Muscle layer of colon (tissue), 2 donors: ENCODE results near the gene FOXJ3.

ENCODE experiments used
- H3K27ac ChIP-seq: one replicate; pipeline ENCODE4 v1.7.0; 2013; ENCODE audit warnings: low read depth, mild to moderate bottlenecking, low read length, moderate library complexity
- H3K27me3 ChIP-seq, 2 donors: one replicate each; pipeline ENCODE4 v1.7.0; 2013; ENCODE audit warnings: low read length in 2 of 2, mild to moderate bottlenecking in 2 of 2; ENCODE audit not compliant: insufficient read depth in 2 of 2, control insufficient read depth in 1 of 2
- H3K36me3 ChIP-seq: one replicate; pipeline ENCODE4 v1.7.0; 2013; ENCODE audit warnings: mild to moderate bottlenecking, low read length; ENCODE audit not compliant: insufficient read depth
- H3K4me1 ChIP-seq: one replicate; pipeline ENCODE4 v1.7.0; 2013; ENCODE audit warnings: mild to moderate bottlenecking, low read length; ENCODE audit not compliant: insufficient read depth
- H3K4me3 ChIP-seq, 2 donors: one replicate each; pipeline ENCODE4 v1.7.0; 2013; ENCODE audit warnings: low read length in 2 of 2, low read depth in 1 of 2, mild to moderate bottlenecking in 1 of 2, moderate library complexity in 1 of 2
- H3K9ac ChIP-seq: one replicate; pipeline ENCODE4 v1.7.0; 2013; ENCODE audit warnings: low read length
- H3K9me3 ChIP-seq: one replicate; pipeline ENCODE4 v1.7.0; 2013; ENCODE audit warnings: mild to moderate bottlenecking, low read length
- donor health status: abdominal sarcoma.
- donor health status: Adenocarcinoma of cecum.

FOXJ3 gene

DNA sequence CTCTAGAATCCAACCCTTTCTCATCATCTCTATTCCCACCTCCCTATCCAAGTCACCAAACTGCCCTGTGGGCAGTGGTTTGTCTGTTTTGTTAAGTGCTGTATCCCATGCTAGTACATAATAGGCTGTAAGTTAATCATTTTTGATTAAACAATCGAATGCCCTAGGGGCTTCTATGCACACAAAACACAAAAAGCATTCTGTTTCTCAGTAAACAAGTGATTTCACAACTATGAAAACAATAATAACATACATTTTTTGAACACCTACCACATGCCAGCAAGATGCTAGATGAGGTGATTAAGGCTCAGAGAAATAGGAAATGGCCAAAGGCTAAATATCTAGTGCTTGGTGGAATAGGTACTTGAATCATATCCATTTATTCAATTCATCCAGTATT lies 186.9 kb downstream of the FOXJ3 start:
- Histone ChIP-seq H3K4me1 (no peaks in the 10 kb centered on the region), H3K9me3 (no peaks in the 10 kb centered on the region), H3K4me3 (no peak overlapping the region), H3K9ac (no peak overlapping the region), H3K36me3 (no peaks in the 10 kb centered on the region), H3K27ac (no peak overlapping the region), H3K27me3 (peaks cover 8 to 22% of the 10 kb centered on the region in 2 donors)

DNA sequence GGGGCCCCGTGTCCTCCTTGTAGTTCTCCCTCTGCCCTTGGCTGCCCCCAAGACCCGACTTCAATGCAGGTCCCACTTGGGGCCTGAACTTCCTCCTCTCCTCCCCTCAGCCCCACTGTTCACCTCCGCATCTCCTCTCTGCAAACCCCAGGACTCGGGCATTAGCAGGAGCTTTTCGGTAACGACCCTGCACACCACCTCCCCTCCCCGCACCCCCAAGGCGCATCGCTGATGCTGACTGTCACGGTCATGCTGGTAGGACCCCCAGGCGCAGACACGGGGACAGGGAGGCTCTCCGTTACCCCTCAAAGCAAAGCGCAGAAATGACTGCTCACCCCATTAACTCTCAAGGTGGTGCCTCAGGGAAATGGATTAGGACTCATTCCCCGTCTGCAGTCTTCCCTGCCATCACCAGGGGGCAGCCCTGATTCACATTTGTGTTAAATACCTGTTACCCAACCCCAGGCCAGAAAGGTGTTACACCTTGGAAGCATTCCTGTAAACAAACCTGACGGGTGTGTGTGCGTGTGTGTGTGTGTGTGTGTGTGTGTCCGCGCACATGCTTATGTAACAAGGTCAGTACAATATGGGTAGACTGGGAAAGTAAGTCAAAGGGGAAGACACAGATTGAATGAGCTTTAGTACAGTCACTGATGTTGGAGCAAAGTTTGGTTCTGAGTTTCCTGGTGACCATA lies 188.3 kb downstream of the FOXJ3 start:
- Histone ChIP-seq H3K36me3 (no peaks in the 10 kb centered on the region), H3K9ac (no peak overlapping the region), H3K9me3 (no peaks in the 10 kb centered on the region), H3K4me1 (no peaks in the 10 kb centered on the region), H3K27me3 (peaks cover 8 to 22% of the 10 kb centered on the region in 2 donors), H3K27ac (no peak overlapping the region), H3K4me3 (no peak overlapping the region)

DNA sequence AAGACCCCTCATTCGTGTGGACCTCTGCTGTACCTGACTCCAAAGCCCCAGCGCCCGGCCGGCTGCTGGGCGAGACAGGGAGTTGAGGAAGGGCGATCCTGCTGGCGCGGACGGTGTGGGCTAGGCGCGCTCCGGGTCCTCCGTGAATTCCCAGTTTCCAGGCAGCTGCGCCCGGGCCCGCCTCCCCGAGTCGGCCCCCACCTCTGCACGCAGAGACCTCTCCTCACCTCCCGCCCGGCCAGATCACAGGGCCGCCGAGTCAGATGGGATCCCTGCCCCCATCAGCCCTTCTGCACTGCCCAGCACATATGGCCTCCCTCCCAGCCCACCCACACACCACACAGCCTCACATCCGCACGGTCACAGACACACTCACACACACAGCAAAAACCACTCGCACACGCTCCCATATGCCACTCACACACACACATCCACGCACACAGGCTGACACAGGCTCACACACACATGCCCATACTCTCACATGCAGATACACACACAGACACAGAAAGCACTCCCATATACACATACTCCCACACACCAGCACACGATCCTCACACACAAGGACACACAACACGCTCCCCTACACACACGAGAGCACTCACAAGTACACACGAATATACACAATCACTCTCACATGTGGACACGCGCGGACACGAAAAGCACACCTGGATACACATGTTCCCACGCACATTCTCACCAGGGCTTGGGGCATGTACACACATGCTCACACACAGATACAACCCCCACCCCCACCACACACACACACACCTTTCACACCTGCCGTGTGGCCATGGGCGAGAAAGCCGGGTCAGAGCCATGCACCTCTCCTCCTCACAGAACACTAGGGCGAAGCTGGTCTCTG lies 189.0 kb downstream of the FOXJ3 start:
- no peak overlapping the region for H3K4me3 ChIP-seq
- H3K9me3 ChIP-seq = no peaks in the 10 kb centered on the region
- no peaks in the 10 kb centered on the region for H3K36me3 ChIP-seq
- H3K27ac ChIP-seq = no peak overlapping the region
- H3K4me1 ChIP-seq = no peaks in the 10 kb centered on the region
- no peak overlapping the region for H3K9ac ChIP-seq
- peaks cover 8 to 22% of the 10 kb centered on the region in 2 donors for H3K27me3 ChIP-seq

DNA sequence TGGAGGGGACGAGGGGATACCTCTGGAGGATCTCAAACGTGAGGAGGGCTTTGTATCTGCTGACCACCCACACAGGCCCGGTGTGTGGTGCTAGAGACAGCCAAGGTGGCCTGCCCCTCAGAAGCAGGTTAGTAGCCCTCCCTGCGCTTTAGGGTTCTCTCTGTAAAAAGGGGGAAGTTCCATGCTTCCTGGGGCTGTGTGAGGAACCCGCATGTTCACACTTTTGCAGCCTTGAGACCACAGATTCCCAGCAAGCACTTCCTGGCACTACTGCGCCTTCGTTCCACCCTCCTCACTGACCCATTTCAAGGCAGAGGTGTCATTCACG lies 189.7 kb downstream of the FOXJ3 start:
- no peaks in the 10 kb centered on the region for H3K9me3 ChIP-seq
- no peak overlapping the region for H3K9ac ChIP-seq
- no peak overlapping the region for H3K4me3 ChIP-seq
- no peak overlapping the region for H3K27ac ChIP-seq
- H3K27me3 ChIP-seq = peaks cover 8 to 22% of the 10 kb centered on the region in 2 donors
- no peaks in the 10 kb centered on the region for H3K36me3 ChIP-seq
- no peaks in the 10 kb centered on the region for H3K4me1 ChIP-seq

DNA sequence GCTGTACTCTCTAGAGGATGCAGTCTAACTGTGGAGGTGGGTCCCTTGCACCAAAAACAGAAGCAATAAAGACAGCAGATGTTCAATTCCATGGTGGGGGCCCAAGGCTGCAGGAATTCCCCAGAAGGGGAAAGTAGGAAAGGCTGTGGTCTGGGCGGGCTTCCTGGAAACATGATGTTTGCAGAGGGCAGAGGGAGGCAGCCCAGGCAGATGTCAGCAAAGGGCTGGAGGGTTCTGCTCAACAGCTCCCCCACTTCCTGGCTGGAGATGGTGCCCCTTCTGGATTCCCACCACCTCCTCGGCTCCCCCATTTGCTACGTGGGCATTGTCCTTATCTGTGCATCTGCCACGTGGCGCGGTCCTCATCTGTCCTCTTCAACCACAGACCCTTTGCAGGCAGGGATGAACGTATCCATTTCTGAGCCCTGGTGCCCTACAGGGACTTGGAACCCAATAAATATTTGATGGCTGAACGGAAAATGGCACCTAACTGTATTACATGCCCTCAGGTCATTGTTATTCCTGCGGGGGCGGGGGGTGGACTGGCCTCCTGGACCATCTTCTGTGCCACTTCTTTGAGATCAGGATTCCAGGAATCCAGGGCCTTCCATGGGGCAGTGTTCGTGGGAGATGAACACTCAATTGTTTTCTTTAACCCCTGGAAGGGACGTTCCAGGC lies 190.2 kb downstream of the FOXJ3 start:
- no peaks in the 10 kb centered on the region for H3K36me3 ChIP-seq
- H3K4me3 ChIP-seq = no peak overlapping the region
- no peak overlapping the region for H3K9ac ChIP-seq
- H3K27me3 ChIP-seq = peaks cover 8 to 22% of the 10 kb centered on the region in 2 donors
- no peaks in the 10 kb centered on the region for H3K9me3 ChIP-seq
- no peaks in the 10 kb centered on the region for H3K4me1 ChIP-seq
- no peak overlapping the region for H3K27ac ChIP-seq

DNA sequence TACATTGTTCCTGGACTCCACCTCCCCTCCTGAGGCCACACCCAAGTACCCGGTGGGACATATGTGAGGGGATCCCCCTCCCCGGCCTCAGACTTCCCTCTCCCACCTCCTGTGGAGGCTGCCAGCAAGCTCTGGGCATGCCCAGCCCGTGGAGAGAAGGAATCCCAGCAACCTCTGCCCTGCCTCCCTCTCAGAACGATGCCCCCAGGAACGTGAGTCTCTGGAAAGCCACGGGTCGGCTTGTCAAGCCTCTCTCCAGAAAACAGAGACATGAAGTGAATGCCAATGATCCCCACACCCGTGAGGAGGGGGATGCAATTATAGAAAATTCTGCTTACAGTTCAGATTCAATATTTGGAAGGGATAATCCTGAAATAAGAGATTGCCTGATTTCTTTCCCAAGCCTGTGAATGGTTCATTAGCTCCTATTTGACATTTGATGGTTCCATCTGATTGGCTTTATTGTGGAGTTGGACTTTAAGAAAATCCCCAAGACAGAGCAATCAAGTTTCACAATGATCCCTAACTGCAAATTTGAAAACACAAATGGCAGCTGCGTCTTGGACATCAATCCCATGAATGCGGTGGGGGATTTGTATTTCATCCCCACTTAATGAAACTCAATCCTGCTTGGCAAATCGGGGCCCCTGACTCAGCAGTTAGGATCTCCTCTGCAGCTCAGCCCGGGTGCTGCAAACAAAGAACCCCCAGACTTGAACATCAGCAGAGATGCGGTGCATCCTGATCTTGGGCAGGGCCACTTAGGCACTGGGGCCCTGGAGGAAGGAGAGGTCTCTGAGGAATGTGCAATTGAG lies 190.9 kb downstream of the FOXJ3 start:
- H3K9ac ChIP-seq = no peak overlapping the region
- H3K36me3 ChIP-seq = no peaks in the 10 kb centered on the region
- no peaks in the 10 kb centered on the region for H3K9me3 ChIP-seq
- no peak overlapping the region for H3K27ac ChIP-seq
- peaks cover 8 to 22% of the 10 kb centered on the region in 2 donors for H3K27me3 ChIP-seq
- H3K4me1 ChIP-seq = no peaks in the 10 kb centered on the region
- H3K4me3 ChIP-seq = no peak overlapping the region

DNA sequence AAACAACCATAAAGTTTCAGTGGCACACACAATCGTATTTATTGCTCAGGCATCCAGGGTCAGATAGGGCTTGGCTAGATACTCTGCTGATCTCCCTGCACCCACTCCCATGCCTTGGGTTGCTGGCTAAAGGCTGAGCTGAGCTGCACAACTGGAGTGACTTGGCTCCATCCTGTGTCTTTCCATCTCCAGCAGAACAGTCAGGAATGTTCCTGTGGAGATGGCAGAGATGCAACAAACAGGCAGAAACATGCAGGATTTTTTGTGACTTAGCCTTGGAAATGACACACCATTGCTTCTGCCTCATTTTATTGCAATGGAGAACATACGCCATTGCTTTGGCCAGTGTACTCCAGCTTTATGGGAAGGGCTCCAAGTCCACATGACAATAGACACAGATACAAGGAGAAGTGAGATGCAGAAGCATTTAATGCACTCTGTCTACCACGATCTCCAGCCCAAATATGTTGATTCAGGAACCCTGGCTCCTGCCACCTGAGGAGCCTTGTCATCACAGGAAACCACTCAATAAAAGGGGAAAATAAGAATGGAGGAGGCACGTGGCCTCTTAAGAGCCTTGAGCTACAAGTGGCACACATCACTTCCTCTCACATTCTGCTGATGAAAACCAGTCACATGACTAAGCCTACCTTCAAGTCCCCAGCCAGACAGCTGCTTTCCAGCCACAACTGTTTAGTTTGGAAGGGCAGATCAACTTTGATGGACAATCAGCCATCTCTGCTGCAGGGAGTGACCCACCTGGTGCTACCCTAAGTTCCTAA lies 191.9 kb downstream of the FOXJ3 start:
- Histone ChIP-seq H3K27ac (no peak overlapping the region), H3K9me3 (no peaks in the 10 kb centered on the region), H3K4me1 (no peaks in the 10 kb centered on the region), H3K36me3 (no peaks in the 10 kb centered on the region), H3K4me3 (no peak overlapping the region), H3K27me3 (peaks cover 8 to 22% of the 10 kb centered on the region in 2 donors), H3K9ac (no peak overlapping the region)

DNA sequence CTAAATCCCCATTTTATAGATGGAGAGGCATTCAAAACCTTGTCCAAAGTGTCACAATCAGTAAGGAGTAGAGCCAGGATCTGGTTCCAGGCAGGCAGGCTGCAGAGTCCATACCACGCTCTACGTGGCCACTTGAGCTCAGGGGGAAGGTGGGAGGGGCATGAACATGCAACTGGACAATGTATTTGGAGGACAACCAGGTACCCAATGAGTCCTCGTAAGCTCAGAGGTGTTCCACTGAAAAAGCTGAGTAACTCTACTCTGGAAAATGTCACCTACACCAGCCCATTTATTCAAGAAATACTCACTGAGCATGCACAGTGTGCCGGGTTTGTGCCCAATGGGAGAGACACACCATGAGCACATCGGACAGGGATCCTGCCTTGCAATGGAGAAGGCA lies 193.1 kb downstream of the FOXJ3 start:
- Histone ChIP-seq H3K4me1 (no peaks in the 10 kb centered on the region), H3K36me3 (no peaks in the 10 kb centered on the region), H3K9me3 (no peaks in the 10 kb centered on the region), H3K4me3 (no peak overlapping the region), H3K27me3 (peaks cover 8 to 21% of the 10 kb centered on the region in 2 donors), H3K9ac (no peak overlapping the region), H3K27ac (no peak overlapping the region)

DNA sequence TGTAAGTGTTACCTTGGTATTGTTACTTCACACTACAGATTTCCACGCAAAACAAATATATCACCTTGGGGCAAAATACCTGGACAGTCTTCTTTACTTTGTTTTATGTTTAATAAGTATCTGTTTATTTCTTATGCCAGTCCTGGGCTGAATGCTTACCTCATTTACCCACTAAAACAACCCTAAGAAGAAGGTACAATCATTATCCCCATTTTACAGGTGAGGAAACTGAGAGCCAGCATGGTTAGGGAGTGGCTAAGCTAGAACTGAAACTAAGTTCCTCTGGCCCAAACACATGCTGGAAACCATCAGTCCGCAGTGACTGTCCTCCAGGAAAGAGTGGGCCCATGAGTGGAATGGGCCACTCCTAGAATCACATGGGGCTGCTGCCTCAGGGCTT lies 194.8 kb downstream of the FOXJ3 start:
- Histone ChIP-seq H3K27ac (no peak overlapping the region), H3K4me1 (no peaks in the 10 kb centered on the region), H3K9me3 (no peaks in the 10 kb centered on the region), H3K36me3 (no peaks in the 10 kb centered on the region), H3K9ac (no peak overlapping the region), H3K4me3 (no peak overlapping the region), H3K27me3 (peaks cover 0 to 4% of the 10 kb centered on the region in 2 donors)

DNA sequence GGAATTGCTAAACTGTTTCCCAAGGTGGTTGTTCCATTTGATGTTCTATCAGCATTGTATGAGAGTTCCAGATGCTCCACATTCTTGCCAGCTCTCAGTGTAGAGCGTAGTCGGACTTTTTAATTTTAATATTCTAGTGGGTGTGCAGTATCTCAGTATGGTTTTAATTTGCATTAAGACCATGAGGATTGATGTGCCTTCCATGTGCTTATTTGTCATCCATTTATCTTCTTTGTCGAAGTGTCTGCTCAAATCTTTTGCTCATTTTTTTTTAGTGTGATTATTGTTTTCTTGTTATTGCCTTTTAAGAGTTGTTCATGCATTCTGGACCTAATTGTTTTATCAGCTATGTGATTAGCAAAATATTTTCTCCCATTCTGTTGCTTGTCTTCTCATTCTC lies 195.6 kb downstream of the FOXJ3 start:
- no peak overlapping the region for H3K27ac ChIP-seq
- H3K36me3 ChIP-seq = no peaks in the 10 kb centered on the region
- H3K27me3 ChIP-seq = peaks cover 0 to 4% of the 10 kb centered on the region in 2 donors
- H3K4me1 ChIP-seq = no peaks in the 10 kb centered on the region
- H3K9me3 ChIP-seq = no peaks in the 10 kb centered on the region
- H3K4me3 ChIP-seq = no peak overlapping the region
- H3K9ac ChIP-seq = no peak overlapping the region
